Transverse colon (tissue), 4 donors: ENCODE measurements around the gene IFNGR1. TPM values are rescaled to one million over a fixed set of nuclear protein-coding genes. Genes with fewer than 3 reads are reported as not detected.

Experiments used
- DNase-seq: peaks from one replicate; pipeline ENCODE4 v3.0.0-alpha.2; 2019
- H3K27ac ChIP-seq, 4 donors: fragments of 200-600 bp; sonication (generic); 2 replicates each; pipeline ENCODE4 v1.5.1; 2016 to 2018; ENCODE audit warnings: inconsistent platforms in 4 of 4
- H3K27me3 ChIP-seq: fragments of 200-600 bp; sonication (generic); 2 replicates; pipeline ENCODE4 v1.5.1; 2017; ENCODE audit warnings: inconsistent platforms
- H3K36me3 ChIP-seq, 4 donors: fragments of 200-600 bp; sonication (generic); 2 replicates each; pipeline ENCODE4 v1.5.1; 2017 to 2019; ENCODE audit warnings: inconsistent platforms in 4 of 4
- H3K4me1 ChIP-seq, 4 donors: fragments of 200-600 bp; sonication (generic); 2 replicates each; pipeline ENCODE4 v1.5.1; 2017 to 2020; ENCODE audit warnings: inconsistent platforms in 4 of 4
- H3K4me3 ChIP-seq, 4 donors: fragments of 200-600 bp; sonication (generic); 1 replicate in 1 of 4; 2 replicates in 3 of 4; pipeline versions ENCODE4 v1.5.1 to v1.6.1; 2017 to 2019; ENCODE audit warnings: inconsistent platforms in 4 of 4
- H3K9me3 ChIP-seq, 2 donors: fragments of 200-600 bp; sonication (generic); 2 replicates each; pipeline ENCODE4 v1.5.1; 2017 to 2019; ENCODE audit warnings: inconsistent platforms in 2 of 2
- CTCF ChIP-seq, 5 experiments: fragments of 200-600 bp in 3 of 5; fragments of 450-650 bp in 2 of 5; sonication (generic) in 3 of 5; IDR thresholded peaks; 1 replicate in 2 of 5; 2 replicates in 3 of 5; pipeline ENCODE4 v1.5.1; 2016 to 2017; ENCODE audit warnings: antibody characterized with exemption in 5 of 5, inconsistent platforms in 3 of 5, mild to moderate bottlenecking in 2 of 5, moderate library complexity in 1 of 5
- EP300 ChIP-seq: sonication (generic); formaldehyde crosslinking; IDR thresholded peaks from one replicate; pipeline ENCODE4 v1.6.1; 2017; ENCODE audit warnings: antibody characterized with exemption, low read depth
- POLR2A ChIP-seq: fragments of 450-650 bp; IDR thresholded peaks from one replicate; pipeline ENCODE4 v1.6.1; 2016; ENCODE audit warnings: antibody characterized with exemption, mild to moderate bottlenecking, moderate library complexity
- POLR2AphosphoS5 ChIP-seq, 3 donors: sonication (generic); formaldehyde crosslinking; IDR thresholded peaks; one replicate each; pipeline ENCODE4 v1.6.1; 2016; ENCODE audit warnings: antibody characterized with exemption in 3 of 3
- WGBS, 2 donors: methylation state at CpG; one replicate each; pipeline ENCODE4 v1.1.5; 2018; ENCODE audit warnings: low coverage in 1 of 2; 5-methylcytosine and 5-hydroxymethylcytosine counted together
- in situ Hi-C, 4 donors: fragments of 200-750 bp; cut with MboI; loops; one replicate each; pipeline versions ENCODE4 v1.15.0 to v1.15.1; 2017; ENCODE audit warnings: low sequenced_read_pairs in 3 of 4, low pct_ligation_motif_present in 1 of 4, low pct_unique_long_range_greater_than_20kb in 1 of 4
- intact Hi-C: fragments of 100-400 bp; cut with DNase I; formaldehyde crosslinking; loops from one replicate; pipeline ENCODE4 v1.15.1; 2023; ENCODE audit warnings: low total_unique reads
- total RNA-seq, 4 donors: library from RNA; depleted of rRNA; stranded (reverse); fragments of >200 nt; gene quantifications; one replicate each; pipeline ENCODE4 v1.1.0, GENCODE V29; 2016

Gene IFNGR1
- total RNA-seq, 4 donors from 2014 or later: 7.0 to 116 (median 86.8) TPM

- 85% methylated on average over 3 of the region's 3 CpGs; no CpG with 5 or more reads in 1 of the 2 donors for WGBS, 2 donors
- no peaks in the 10 kb centered on the region for H3K9me3 ChIP-seq
- no peak overlapping the region for H3K27ac ChIP-seq
- H3K4me1 ChIP-seq: peaks cover 9 to 32% (median 12%) of the 10 kb centered on the region in 4 donors
- H3K27me3 ChIP-seq: no peaks in the 10 kb centered on the region
- TF ChIP-seq EP300: no peak
- no peak for TF ChIP-seq CTCF (IDR thresholded peaks at IDR 0.05)
- TF ChIP-seq POLR2A: no peak
- TF ChIP-seq POLR2AphosphoS5 (IDR thresholded peaks at IDR 0.05): no peak
- no peak overlapping the region for H3K4me3 ChIP-seq
- no peak for DNase-seq
- H3K36me3 ChIP-seq: no peaks in the 10 kb centered on the region
- intact Hi-C loops: no loop called here
- in situ Hi-C loops: no loop called here
These were observed 10.0 kb upstream of the IFNGR1 start for GRCh38 chr6:137229075-137229759.

GRCh38 chr6:137227871-137228302 lies 8.7 kb upstream of the IFNGR1 start:
- peaks cover 0 to 25% (median under 1%) of the 10 kb centered on the region in 4 donors for H3K4me1 ChIP-seq
- no peak for DNase-seq
- H3K27me3 ChIP-seq: no peaks in the 10 kb centered on the region
- intact Hi-C loops (no loop called here), in situ Hi-C loops (no loop called here)
- TF ChIP-seq POLR2AphosphoS5 (IDR thresholded peaks at IDR 0.05): no peak
- TF ChIP-seq CTCF (IDR thresholded peaks at IDR 0.05): no peak
- no peak for TF ChIP-seq EP300
- no peak for TF ChIP-seq POLR2A
- H3K9me3 ChIP-seq: no peaks in the 10 kb centered on the region
- WGBS, 2 donors: 49 to 51% methylated on average over 4 of the region's 4 CpGs
- H3K4me3 ChIP-seq: no peak overlapping the region
- H3K36me3 ChIP-seq: no peaks in the 10 kb centered on the region
- H3K27ac ChIP-seq: peak overlapping the region in 1 of 4 donors; percentile 1

GRCh38 chr6:137226697-137227096 lies 7.5 kb upstream of the IFNGR1 start:
- Histone ChIP-seq H3K36me3 (no peaks in the 10 kb centered on the region), H3K4me1 (peaks cover 0 to 29% (median 4%) of the 10 kb centered on the region in 4 donors), H3K9me3 (no peaks in the 10 kb centered on the region), H3K27ac (no peak overlapping the region), H3K4me3 (no peak overlapping the region), H3K27me3 (no peaks in the 10 kb centered on the region)
- TF ChIP-seq POLR2AphosphoS5 (IDR thresholded peaks at IDR 0.05): no peak
- TF ChIP-seq CTCF (IDR thresholded peaks at IDR 0.05): no peak
- TF ChIP-seq POLR2A: no peak
- no peak for TF ChIP-seq EP300
- WGBS, 2 donors: 81 to 86% methylated on average over 2 to 4 of the region's 4 CpGs
- in situ Hi-C loops: no loop called here
- no peak for DNase-seq
- intact Hi-C loops: no loop called here

GRCh38 chr6:137224799-137225198 lies 5.6 kb upstream of the IFNGR1 start:
- Histone ChIP-seq H3K36me3 (no peaks in the 10 kb centered on the region), H3K27me3 (no peaks in the 10 kb centered on the region), H3K4me1 (peaks cover 4 to 46% (median 8%) of the 10 kb centered on the region in 4 donors), H3K4me3 (no peak overlapping the region), H3K9me3 (no peaks in the 10 kb centered on the region), H3K27ac (peak overlapping the region; percentile 54 to 74 (median 64))
- in situ Hi-C loops: no loop called here
- WGBS, 2 donors: 50 to 68% methylated on average over 1 to 2 of the region's 2 CpGs
- intact Hi-C loops: loop anchor here (5.0 kb wide), 1 partner anchor 937 kb away; the partner anchor contains the start of gene BCLAF1
- TF ChIP-seq POLR2AphosphoS5 (IDR thresholded peaks at IDR 0.05): peak in 1 of 3 donors; percentile 13
- no peak for TF ChIP-seq CTCF (IDR thresholded peaks at IDR 0.05)
- no peak for DNase-seq
